Mesenchymal stem cell (in vitro differentiated cells and primary cell): ENCODE results near the gene PI16.

Experiments used
- DNase-seq: peaks from one replicate; pipeline ENCODE4 v3.0.0-alpha.2; 2013
- H2AFZ ChIP-seq: one replicate; pipeline ENCODE4 v1.6.1; 2013; ENCODE audit warnings: low read depth, mild to moderate bottlenecking, control low read depth, inconsistent platforms, low read length, moderate library complexity
- H2AK5ac ChIP-seq: 2 replicates; pipeline ENCODE4 v1.6.1; 2013; ENCODE audit warnings: low read length, moderate library complexity, mild to moderate bottlenecking, inconsistent platforms; ENCODE audit not compliant: severe bottlenecking
- H2BK120ac ChIP-seq: one replicate; pipeline ENCODE4 v1.6.1; 2013; ENCODE audit warnings: low read depth, mild to moderate bottlenecking, inconsistent platforms, low read length, moderate library complexity
- H2BK12ac ChIP-seq, 2 experiments: one replicate each; pipeline ENCODE4 v1.6.1; 2013; ENCODE audit warnings: inconsistent platforms in 2 of 2, low read length in 2 of 2, mild to moderate bottlenecking in 2 of 2, moderate library complexity in 2 of 2, control low read depth in 1 of 2
- H2BK15ac ChIP-seq: one replicate; pipeline ENCODE4 v1.6.1; 2013; ENCODE audit warnings: mild to moderate bottlenecking, low read depth, inconsistent platforms; ENCODE audit not compliant: poor library complexity, severe bottlenecking
- H2BK5ac ChIP-seq: 2 replicates; pipeline ENCODE4 v1.6.1; 2013; ENCODE audit warnings: low read depth, mild to moderate bottlenecking, low read length, control low read depth, inconsistent platforms; ENCODE audit not compliant: poor library complexity, severe bottlenecking
- H3K14ac ChIP-seq, 2 experiments: one replicate each; pipeline ENCODE4 v1.6.1; 2013; ENCODE audit warnings: inconsistent platforms in 2 of 2, low read length in 2 of 2, control low read depth in 1 of 2, mild to moderate bottlenecking in 1 of 2, moderate library complexity in 1 of 2
- H3K18ac ChIP-seq, 2 experiments: one replicate each; pipeline ENCODE4 v1.6.1; 2013; ENCODE audit warnings: inconsistent platforms in 2 of 2, low read length in 2 of 2, control low read depth in 1 of 2, low read depth in 1 of 2, mild to moderate bottlenecking in 1 of 2
- H3K23ac ChIP-seq, 2 experiments: one replicate each; pipeline ENCODE4 v1.6.1; 2013; ENCODE audit warnings: inconsistent platforms in 2 of 2, low read length in 2 of 2, mild to moderate bottlenecking in 2 of 2, moderate library complexity in 2 of 2, control low read depth in 1 of 2
- H3K27ac ChIP-seq: 2 replicates; pipeline ENCODE4 v1.5.1; 2013; ENCODE audit warnings: mild to moderate bottlenecking, moderate library complexity, low read length, control low read depth, inconsistent platforms; ENCODE audit not compliant: poor library complexity, severe bottlenecking
- H3K27me3 ChIP-seq, 2 experiments: 2 replicates each; pipeline versions ENCODE4 v1.6.1 to v1.7.0; 2013; ENCODE audit warnings: low read length in 2 of 2, mild to moderate bottlenecking in 2 of 2, moderate library complexity in 2 of 2, control low read depth in 1 of 2, inconsistent platforms in 1 of 2; ENCODE audit not compliant: control insufficient read depth in 1 of 2, insufficient read depth in 1 of 2
- H3K36me3 ChIP-seq, 2 experiments: 2 replicates each; pipeline versions ENCODE4 v1.6.1 to v1.7.0; 2013; ENCODE audit warnings: low read length in 2 of 2, control low read depth in 1 of 2, inconsistent platforms in 1 of 2, low read depth in 1 of 2, mild to moderate bottlenecking in 1 of 2; ENCODE audit not compliant: insufficient read depth in 2 of 2, control insufficient read depth in 1 of 2
- H3K4ac ChIP-seq, 2 experiments: one replicate each; pipeline ENCODE4 v1.6.1; 2013; ENCODE audit warnings: inconsistent platforms in 2 of 2, low read length in 2 of 2, mild to moderate bottlenecking in 2 of 2, moderate library complexity in 2 of 2, control low read depth in 1 of 2, low read depth in 1 of 2
- H3K4me1 ChIP-seq: 2 replicates; pipeline ENCODE4 v1.6.1; 2013; ENCODE audit warnings: low read depth, low read length, control low read depth; ENCODE audit not compliant: control insufficient read depth, insufficient read depth
- H3K4me2 ChIP-seq: 2 replicates; pipeline ENCODE4 v1.6.1; 2013; ENCODE audit warnings: low read length, mild to moderate bottlenecking, inconsistent platforms; ENCODE audit not compliant: poor library complexity, severe bottlenecking
- H3K4me3 ChIP-seq, 2 experiments: 2 replicates each; pipeline versions ENCODE4 v1.5.1 to v1.7.0; 2013; ENCODE audit warnings: low read length in 2 of 2, mild to moderate bottlenecking in 2 of 2, control low read depth in 1 of 2, low read depth in 1 of 2; ENCODE audit not compliant: insufficient read depth in 1 of 2
- H3K79me1 ChIP-seq: replicated peaks from 2 replicates; pipeline ENCODE4 v1.6.1; 2013; ENCODE audit warnings: mild to moderate bottlenecking, control low read depth, low read length, inconsistent platforms; ENCODE audit not compliant: poor library complexity, severe bottlenecking
- H3K9ac ChIP-seq: 2 replicates; pipeline ENCODE4 v1.7.0; 2013; ENCODE audit warnings: mild to moderate bottlenecking, low read length, moderate library complexity
- H3K9me3 ChIP-seq: 2 replicates; pipeline ENCODE4 v1.7.0; 2013; ENCODE audit warnings: mild to moderate bottlenecking, low read length; ENCODE audit not compliant: control insufficient read depth
- H4K8ac ChIP-seq: one replicate; pipeline ENCODE4 v1.6.1; 2013; ENCODE audit warnings: inconsistent platforms, mild to moderate bottlenecking, low read length, moderate library complexity
- H4K91ac ChIP-seq: one replicate; pipeline ENCODE4 v1.6.1; 2013; ENCODE audit warnings: mild to moderate bottlenecking, low read length, inconsistent platforms
- WGBS: methylation state at CpG from one replicate; pipeline ENCODE4 v1.1.7; 2013; ENCODE audit warnings: mixed read lengths; 5-methylcytosine and 5-hydroxymethylcytosine counted together

PI16 gene

GRCh38 chr6:36976509-36976908 lies 22.0 kb downstream of the PI16 start:
- Histone ChIP-seq H3K4me3 (no peak overlapping the region), H3K79me1 (peaks cover 46% of the 10 kb centered on the region), H3K18ac (no peak overlapping the region), H2AFZ (no peak overlapping the region), H3K14ac (no peak overlapping the region), H3K9me3 (no peaks in the 10 kb centered on the region), H3K36me3 (peaks cover 67 to 82% of the 10 kb centered on the region in 2 experiments), H2BK120ac (no peak overlapping the region), H3K4me2 (no peak overlapping the region), H2BK15ac (no peak overlapping the region), H4K8ac (no peak overlapping the region), H3K27me3 (no peaks in the 10 kb centered on the region), H3K4ac (no peak overlapping the region), H4K91ac (no peak overlapping the region), H3K27ac (no peak overlapping the region), H3K4me1 (peaks cover 11% of the 10 kb centered on the region), H3K23ac (no peak overlapping the region), H3K9ac (no peak overlapping the region), H2AK5ac (no peak overlapping the region), H2BK5ac (no peak overlapping the region), H2BK12ac (no peak overlapping the region)
- DNase-seq, result no peak
- 96% methylated on average over 7 of the region's 7 CpGs for WGBS

GRCh38 chr6:36976931-36977330 lies 22.4 kb downstream of the PI16 start:
- no peak overlapping the region for H3K9ac ChIP-seq
- peaks cover 44% of the 10 kb centered on the region for H3K79me1 ChIP-seq
- no peak overlapping the region for H3K27ac ChIP-seq
- H3K4ac ChIP-seq, result no peak overlapping the region
- no peak overlapping the region for H2BK12ac ChIP-seq
- no peak overlapping the region for H2BK5ac ChIP-seq
- no peak overlapping the region for H2BK120ac ChIP-seq
- no peak overlapping the region for H3K14ac ChIP-seq
- DNase-seq, result no peak
- H4K8ac ChIP-seq, result no peak overlapping the region
- no peak overlapping the region for H2AFZ ChIP-seq
- no peak overlapping the region for H3K23ac ChIP-seq
- no peak overlapping the region for H3K4me2 ChIP-seq
- H3K36me3 ChIP-seq, result peaks cover 63 to 78% of the 10 kb centered on the region in 2 experiments
- H2BK15ac ChIP-seq, result no peak overlapping the region
- H3K18ac ChIP-seq, result no peak overlapping the region
- H2AK5ac ChIP-seq, result no peak overlapping the region
- no peak overlapping the region for H3K4me3 ChIP-seq
- no peaks in the 10 kb centered on the region for H3K27me3 ChIP-seq
- H3K9me3 ChIP-seq, result no peaks in the 10 kb centered on the region
- 98% methylated on average over 6 of the region's 6 CpGs for WGBS
- H4K91ac ChIP-seq, result no peak overlapping the region
- peaks cover 8% of the 10 kb centered on the region for H3K4me1 ChIP-seq

GRCh38 chr6:36977470-36977941 lies 23.0 kb downstream of the PI16 start:
- peaks cover 58 to 72% of the 10 kb centered on the region in 2 experiments for H3K36me3 ChIP-seq

GRCh38 chr6:36978421-36979346 lies 24.1 kb downstream of the PI16 start:
- no peaks in the 10 kb centered on the region for H3K9me3 ChIP-seq
- 97% methylated on average over 10 of the region's 11 CpGs for WGBS
- peak overlapping the region; percentile 56 for H3K9ac ChIP-seq
- H2AK5ac ChIP-seq, result no peak overlapping the region
- no peak overlapping the region for H3K4me2 ChIP-seq
- H2BK5ac ChIP-seq, result no peak overlapping the region
- H3K4me1 ChIP-seq, result peaks cover 11% of the 10 kb centered on the region
- no peak overlapping the region for H3K4ac ChIP-seq
- no peak overlapping the region for H2BK120ac ChIP-seq
- H2BK15ac ChIP-seq, result no peak overlapping the region
- H3K36me3 ChIP-seq, result peaks cover 55 to 64% of the 10 kb centered on the region in 2 experiments
- H2BK12ac ChIP-seq, result no peak overlapping the region
- no peak overlapping the region for H3K27ac ChIP-seq
- H2AFZ ChIP-seq, result no peak overlapping the region
- H3K18ac ChIP-seq, result no peak overlapping the region
- H4K91ac ChIP-seq, result no peak overlapping the region
- DNase-seq, result no peak
- H3K23ac ChIP-seq, result no peak overlapping the region
- no peak overlapping the region for H3K4me3 ChIP-seq
- H3K14ac ChIP-seq, result no peak overlapping the region
- no peak overlapping the region for H4K8ac ChIP-seq
- H3K79me1 ChIP-seq, result peaks cover 37% of the 10 kb centered on the region
- no peaks in the 10 kb centered on the region for H3K27me3 ChIP-seq

More at GRCh38 chr6:36977470-36977941, 23.0 kb downstream of the PI16 start:
- Histone ChIP-seq H3K23ac (no peak overlapping the region), H2BK15ac (no peak overlapping the region), H2AK5ac (no peak overlapping the region), H2AFZ (no peak overlapping the region), H2BK120ac (no peak overlapping the region), H3K4me1 (peaks cover 8% of the 10 kb centered on the region), H3K18ac (no peak overlapping the region), H3K9me3 (no peaks in the 10 kb centered on the region), H2BK5ac (no peak overlapping the region), H3K4ac (no peak overlapping the region), H3K79me1 (peaks cover 42% of the 10 kb centered on the region), H4K8ac (no peak overlapping the region), H3K14ac (no peak overlapping the region), H3K9ac (no peak overlapping the region), H2BK12ac (no peak overlapping the region), H3K27ac (no peak overlapping the region), H4K91ac (no peak overlapping the region), H3K4me2 (no peak overlapping the region), H3K4me3 (no peak overlapping the region), H3K27me3 (no peaks in the 10 kb centered on the region)
- 90% methylated on average over 16 of the region's 16 CpGs for WGBS
- DNase-seq, result peak; percentile 18
